ENCODE measurements around the gene SOX30. TPM values are rescaled to one million over a fixed set of nuclear protein-coding genes. Genes with fewer than 3 reads are reported as not detected.
"Not testable (repeated sequence)": the region's sequence is repeated elsewhere in the genome, so short reads cannot be mapped to it uniquely, and the experiment has no call there.

Gene SOX30
- total and polyA plus RNA-seq, 2 experiments from 2014 or later = not detected

DNA sequence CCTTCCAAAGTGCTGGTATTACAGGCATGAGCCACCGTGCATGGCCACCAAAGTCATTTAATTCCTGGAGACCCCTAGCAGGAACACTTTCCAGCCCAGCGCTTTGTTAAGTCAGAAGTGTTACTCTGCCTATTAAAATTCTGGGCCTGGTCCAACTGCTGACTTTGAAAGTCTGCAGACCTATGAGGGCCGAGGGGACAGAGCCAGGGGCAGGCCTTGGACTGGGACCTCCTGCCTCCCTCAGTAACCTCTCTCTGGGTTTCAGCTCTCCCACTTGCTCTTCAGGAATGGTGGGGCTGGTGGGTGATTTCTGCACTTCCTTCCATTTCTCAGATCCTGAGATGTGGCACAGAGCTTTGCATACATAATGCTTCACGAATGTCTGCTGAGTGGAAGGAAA is 28.8 kb upstream of the SOX30 start:
- no peaks in the 10 kb centered on the region for H4K20me1 ChIP-seq (ENCODE audit: insufficient read depth, poor library complexity, severe bottlenecking)
- TF ChIP-seq EZH2 (IDR thresholded peaks at IDR 0.05; ENCODE audit: borderline replicate concordance) (no peak), EZH2phosphoT487 (IDR thresholded peaks at IDR 0.05; ENCODE audit: low read depth, severe bottlenecking, unreplicated experiment) (no peak)
- TF ChIP-seq, protein P1, sequence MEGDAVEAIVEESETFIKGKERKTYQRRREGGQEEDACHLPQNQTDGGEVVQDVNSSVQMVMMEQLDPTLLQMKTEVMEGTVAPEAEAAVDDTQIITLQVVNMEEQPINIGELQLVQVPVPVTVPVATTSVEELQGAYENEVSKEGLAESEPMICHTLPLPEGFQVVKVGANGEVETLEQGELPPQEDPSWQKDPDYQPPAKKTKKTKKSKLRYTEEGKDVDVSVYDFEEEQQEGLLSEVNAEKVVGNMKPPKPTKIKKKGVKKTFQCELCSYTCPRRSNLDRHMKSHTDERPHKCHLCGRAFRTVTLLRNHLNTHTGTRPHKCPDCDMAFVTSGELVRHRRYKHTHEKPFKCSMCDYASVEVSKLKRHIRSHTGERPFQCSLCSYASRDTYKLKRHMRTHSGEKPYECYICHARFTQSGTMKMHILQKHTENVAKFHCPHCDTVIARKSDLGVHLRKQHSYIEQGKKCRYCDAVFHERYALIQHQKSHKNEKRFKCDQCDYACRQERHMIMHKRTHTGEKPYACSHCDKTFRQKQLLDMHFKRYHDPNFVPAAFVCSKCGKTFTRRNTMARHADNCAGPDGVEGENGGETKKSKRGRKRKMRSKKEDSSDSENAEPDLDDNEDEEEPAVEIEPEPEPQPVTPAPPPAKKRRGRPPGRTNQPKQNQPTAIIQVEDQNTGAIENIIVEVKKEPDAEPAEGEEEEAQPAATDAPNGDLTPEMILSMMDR (IDR thresholded peaks at IDR 0.05; ENCODE audit: poor library complexity) = no peak
- no peak overlapping the region for H3K4me3 ChIP-seq
- no peak overlapping the region for H3K27ac ChIP-seq
- DNase-seq (ENCODE audit: low spot score) = no peak
- no peaks in the 10 kb centered on the region for H3K27me3 ChIP-seq
- no peaks in the 10 kb centered on the region for H3K79me2 ChIP-seq
- no peaks in the 10 kb centered on the region for H3K9me3 ChIP-seq (ENCODE audit: low read depth)
- no peaks in the 10 kb centered on the region for H3K9me2 ChIP-seq (replicated peaks; ENCODE audit: insufficient read depth)
- H3K4me2 ChIP-seq = no peak overlapping the region
- H2AFZ ChIP-seq = no peak overlapping the region
- no peaks in the 10 kb centered on the region for H3K4me1 ChIP-seq (ENCODE audit: insufficient read depth)
- H3K36me3 ChIP-seq (replicated peaks; ENCODE audit: insufficient read depth, low read depth) = no peaks in the 10 kb centered on the region
- 68% methylated on average over 4 of the region's 4 CpGs for WGBS (ENCODE audit: low lambda C conversion rate, missing lambda C conversion rate)

DNA sequence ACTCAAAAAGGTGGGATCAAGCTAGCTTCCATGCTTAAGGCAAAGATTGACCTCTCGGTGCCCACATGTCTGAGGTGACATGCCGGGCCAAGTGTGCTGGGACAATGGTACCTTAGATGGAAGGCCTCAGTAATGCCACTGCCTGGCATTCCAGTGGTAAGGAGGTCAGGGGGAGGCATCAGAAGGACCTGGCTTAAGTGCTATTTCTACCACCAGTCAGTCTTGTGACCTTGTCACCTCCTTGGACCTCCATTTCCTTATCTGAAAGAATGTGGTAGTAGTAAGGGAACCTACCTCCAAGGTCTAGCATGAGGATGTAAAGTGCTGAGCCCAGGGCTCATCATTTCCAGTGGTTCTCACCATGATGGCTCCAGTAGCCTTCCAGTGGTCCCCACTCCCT is 28.0 kb upstream of the SOX30 start:
- no peak for DNase-seq (ENCODE audit: low spot score)
- H2AFZ ChIP-seq = no peak overlapping the region
- H3K27ac ChIP-seq = no peak overlapping the region
- H4K20me1 ChIP-seq (ENCODE audit: insufficient read depth, poor library complexity, severe bottlenecking) = no peaks in the 10 kb centered on the region
- no peaks in the 10 kb centered on the region for H3K79me2 ChIP-seq
- no peaks in the 10 kb centered on the region for H3K4me1 ChIP-seq (ENCODE audit: insufficient read depth)
- no peaks in the 10 kb centered on the region for H3K27me3 ChIP-seq
- no peaks in the 10 kb centered on the region for H3K9me2 ChIP-seq (replicated peaks; ENCODE audit: insufficient read depth)
- H3K36me3 ChIP-seq (replicated peaks; ENCODE audit: insufficient read depth, low read depth) = no peaks in the 10 kb centered on the region
- no peak for TF ChIP-seq EZH2phosphoT487 (IDR thresholded peaks at IDR 0.05; ENCODE audit: low read depth, severe bottlenecking, unreplicated experiment)
- TF ChIP-seq, protein P1 (IDR thresholded peaks at IDR 0.05; ENCODE audit: poor library complexity) = no peak
- no peak for TF ChIP-seq EZH2 (IDR thresholded peaks at IDR 0.05; ENCODE audit: borderline replicate concordance)
- no peak overlapping the region for H3K4me2 ChIP-seq
- no peaks in the 10 kb centered on the region for H3K9me3 ChIP-seq (ENCODE audit: low read depth)
- 97% methylated on average over 2 of the region's 2 CpGs for WGBS (ENCODE audit: low lambda C conversion rate, missing lambda C conversion rate)
- no peak overlapping the region for H3K4me3 ChIP-seq

DNA sequence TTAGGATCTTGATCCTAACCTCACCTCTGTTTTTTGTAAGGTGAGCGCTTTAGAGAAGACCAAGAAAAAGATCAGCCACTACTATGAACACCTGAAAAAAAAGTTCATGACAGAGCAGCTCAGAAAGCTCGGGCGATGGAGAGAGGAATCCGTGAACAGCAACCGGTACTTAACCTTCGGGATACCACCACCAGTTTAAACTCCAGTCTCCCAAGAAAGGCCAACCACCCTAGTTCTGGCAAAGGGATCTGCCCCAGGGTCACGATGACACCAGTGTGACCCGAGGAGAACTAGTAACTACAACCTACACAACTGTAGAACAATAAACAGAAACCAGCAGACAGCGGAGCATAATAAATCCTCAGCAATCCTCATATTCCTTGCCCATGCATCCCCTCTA is 27.6 kb upstream of the SOX30 start:
- WGBS (ENCODE audit: low lambda C conversion rate, missing lambda C conversion rate) = 98% methylated on average over 9 of the region's 9 CpGs
- Histone ChIP-seq H3K4me1 (ENCODE audit: insufficient read depth) (no peaks in the 10 kb centered on the region), H3K4me3 (no peak overlapping the region), H3K27me3 (no peaks in the 10 kb centered on the region), H3K9me3 (ENCODE audit: low read depth) (no peaks in the 10 kb centered on the region), H3K9me2 (replicated peaks; ENCODE audit: insufficient read depth) (no peaks in the 10 kb centered on the region), H3K79me2 (no peaks in the 10 kb centered on the region), H3K4me2 (no peak overlapping the region), H3K27ac (no peak overlapping the region), H4K20me1 (ENCODE audit: insufficient read depth, poor library complexity, severe bottlenecking) (no peaks in the 10 kb centered on the region), H3K36me3 (replicated peaks; ENCODE audit: insufficient read depth, low read depth) (no peaks in the 10 kb centered on the region), H2AFZ (no peak overlapping the region)
- no peak for DNase-seq (ENCODE audit: low spot score)
- TF ChIP-seq, protein P1 (IDR thresholded peaks at IDR 0.05; ENCODE audit: poor library complexity) = no peak
- TF ChIP-seq EZH2phosphoT487 (IDR thresholded peaks at IDR 0.05; ENCODE audit: low read depth, severe bottlenecking, unreplicated experiment) = no peak
- TF ChIP-seq EZH2 (IDR thresholded peaks at IDR 0.05; ENCODE audit: borderline replicate concordance) = no peak

DNA sequence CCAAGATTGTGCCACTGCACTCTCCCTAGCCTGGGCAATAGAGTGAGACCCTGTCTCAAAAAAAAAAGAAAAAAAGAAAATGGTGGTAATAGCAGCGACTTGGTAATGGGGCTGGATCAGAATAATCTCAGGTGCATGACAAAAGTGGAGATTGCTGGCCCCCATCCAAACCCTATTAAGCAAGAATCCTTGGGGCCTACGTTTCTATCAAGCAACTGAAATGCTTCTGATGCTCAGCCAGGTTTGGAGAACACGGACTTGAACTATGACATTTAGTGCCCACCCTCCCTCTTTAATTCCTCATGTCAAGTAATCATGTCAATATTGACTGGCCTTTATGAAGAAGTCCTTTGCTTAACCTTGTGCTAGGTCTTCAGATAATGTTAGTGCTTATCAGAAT is 25.7 kb upstream of the SOX30 start:
- no peaks in the 10 kb centered on the region for H3K4me1 ChIP-seq (ENCODE audit: insufficient read depth)
- no peak for DNase-seq (ENCODE audit: low spot score)
- H3K27me3 ChIP-seq = no peaks in the 10 kb centered on the region
- H3K27ac ChIP-seq = no peak overlapping the region
- H3K4me2 ChIP-seq = no peak overlapping the region
- H2AFZ ChIP-seq = no peak overlapping the region
- no peaks in the 10 kb centered on the region for H3K79me2 ChIP-seq
- H3K9me3 ChIP-seq (ENCODE audit: low read depth) = no peaks in the 10 kb centered on the region
- no peaks in the 10 kb centered on the region for H3K36me3 ChIP-seq (replicated peaks; ENCODE audit: insufficient read depth, low read depth)
- no peaks in the 10 kb centered on the region for H4K20me1 ChIP-seq (ENCODE audit: insufficient read depth, poor library complexity, severe bottlenecking)
- no peaks in the 10 kb centered on the region for H3K9me2 ChIP-seq (replicated peaks; ENCODE audit: insufficient read depth)
- no peak for TF ChIP-seq EZH2 (IDR thresholded peaks at IDR 0.05; ENCODE audit: borderline replicate concordance)
- TF ChIP-seq EZH2phosphoT487 (IDR thresholded peaks at IDR 0.05; ENCODE audit: low read depth, severe bottlenecking, unreplicated experiment) = no peak
- TF ChIP-seq, protein P1 (IDR thresholded peaks at IDR 0.05; ENCODE audit: poor library complexity) = no peak
- 58% methylated on average over 3 of the region's 3 CpGs for WGBS (ENCODE audit: low lambda C conversion rate, missing lambda C conversion rate)
- H3K4me3 ChIP-seq = no peak overlapping the region

DNA sequence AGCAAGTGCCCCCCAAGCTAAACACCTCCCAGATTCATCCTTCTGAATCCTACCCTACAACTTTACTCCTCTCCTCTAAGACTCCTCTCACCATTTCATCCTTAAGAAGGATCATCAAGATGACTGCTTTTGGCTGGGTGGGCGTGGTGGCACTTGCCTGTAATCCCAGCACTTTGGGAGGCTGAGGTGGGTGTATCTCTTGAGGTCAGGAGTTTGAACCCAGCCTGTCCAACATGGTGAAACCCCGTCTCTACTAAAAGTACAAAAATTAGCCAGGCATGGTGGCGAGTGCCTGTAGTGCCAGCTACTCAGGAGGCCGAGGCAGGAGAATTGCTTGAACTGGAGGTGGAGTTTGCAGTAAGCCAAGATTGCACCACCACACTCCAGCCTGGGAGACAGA is 22.1 kb upstream of the SOX30 start:
- H4K20me1 ChIP-seq (ENCODE audit: insufficient read depth, poor library complexity, severe bottlenecking); H3K27me3 ChIP-seq; H3K9me2 ChIP-seq (replicated peaks; ENCODE audit: insufficient read depth); H3K79me2 ChIP-seq; H3K36me3 ChIP-seq (replicated peaks; ENCODE audit: insufficient read depth, low read depth); H3K4me2 ChIP-seq; DNase-seq (ENCODE audit: low spot score); H2AFZ ChIP-seq; H3K9me3 ChIP-seq (ENCODE audit: low read depth); H3K4me1 ChIP-seq (ENCODE audit: insufficient read depth); H3K4me3 ChIP-seq; H3K27ac ChIP-seq: not testable (repeated sequence)
- 95% methylated on average over 4 of the region's 4 CpGs for WGBS (ENCODE audit: low lambda C conversion rate, missing lambda C conversion rate)

All from hepatocyte (in vitro differentiated cells).